NCI-H2227 treated with DMSO at 0.1 percent for 48 hours (cell line): ENCODE measurements around the gene TRAPPC11.

Experiments
- DNase-seq: peaks from one replicate; lab custom pipeline; 2025; lab: John Stamatoyannopoulos, UW

TRAPPC11 gene

DNA sequence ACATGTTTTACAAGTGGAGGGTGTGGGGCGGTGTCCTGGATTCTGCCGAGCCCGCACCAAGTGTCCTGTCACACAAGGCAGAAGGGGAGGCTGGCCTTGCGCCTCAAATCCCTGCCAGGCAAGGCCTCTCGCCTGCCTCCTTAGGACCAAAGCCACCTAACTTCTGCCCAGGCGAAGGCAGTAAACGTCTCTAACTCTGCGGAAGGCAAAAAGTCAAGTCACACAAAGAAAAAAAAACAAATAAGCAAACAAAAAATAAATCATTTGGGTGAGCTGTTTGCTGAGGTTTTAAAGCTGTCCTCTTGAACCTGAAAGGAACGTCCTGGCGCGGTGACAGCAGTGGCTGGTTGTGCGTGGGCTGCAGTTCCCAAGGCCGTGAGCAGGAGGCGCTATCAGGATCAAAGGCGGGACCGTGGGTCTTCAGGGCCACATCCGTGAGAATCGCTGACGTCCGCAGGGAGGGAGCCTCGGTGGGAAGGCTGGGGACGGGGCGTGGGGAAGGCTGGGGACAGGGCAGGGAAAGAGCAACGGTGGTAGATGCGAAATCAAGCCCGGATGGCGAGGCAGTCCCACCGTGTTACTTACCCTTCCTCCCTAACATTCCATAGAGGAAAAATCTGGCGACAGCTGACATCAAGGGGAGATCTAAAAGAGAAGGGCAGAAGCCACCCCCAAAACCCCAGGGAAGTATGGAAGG lies 99.1 kb downstream of the TRAPPC11 start:
- DNase-seq: no peak

DNA sequence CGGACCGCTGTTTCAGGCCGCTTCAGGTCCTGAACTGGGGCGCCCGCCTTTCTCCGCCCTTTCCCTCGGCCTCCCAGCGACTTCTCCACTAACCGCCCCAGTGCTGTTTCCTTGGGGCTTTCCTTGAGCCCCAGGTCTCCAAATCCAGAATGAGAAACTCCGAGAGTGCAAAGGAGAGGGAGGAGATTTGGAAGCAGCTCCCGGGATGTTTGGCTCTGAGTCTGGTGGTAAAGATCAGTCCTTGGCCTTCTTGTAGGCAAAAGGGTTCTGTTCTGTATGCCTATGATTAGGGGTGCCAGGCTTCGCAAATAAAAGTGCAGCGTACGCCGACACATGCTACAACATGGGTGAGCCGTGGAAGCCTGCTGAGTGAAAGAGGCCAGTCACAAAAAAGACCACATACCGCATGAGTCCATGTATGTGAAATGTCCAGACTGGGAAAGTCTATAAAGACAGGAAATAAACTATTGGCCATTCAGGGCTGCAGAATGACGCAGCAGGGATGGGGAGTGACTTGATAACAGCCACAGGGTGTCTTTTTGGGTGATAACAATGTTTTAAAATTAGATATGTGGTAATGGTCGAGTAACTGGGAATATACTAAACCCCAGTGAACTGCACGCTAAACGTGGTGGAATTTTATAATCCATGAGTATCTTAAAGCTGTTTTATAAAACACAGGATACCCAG lies 99.8 kb downstream of the TRAPPC11 start:
- no peak for DNase-seq

DNA sequence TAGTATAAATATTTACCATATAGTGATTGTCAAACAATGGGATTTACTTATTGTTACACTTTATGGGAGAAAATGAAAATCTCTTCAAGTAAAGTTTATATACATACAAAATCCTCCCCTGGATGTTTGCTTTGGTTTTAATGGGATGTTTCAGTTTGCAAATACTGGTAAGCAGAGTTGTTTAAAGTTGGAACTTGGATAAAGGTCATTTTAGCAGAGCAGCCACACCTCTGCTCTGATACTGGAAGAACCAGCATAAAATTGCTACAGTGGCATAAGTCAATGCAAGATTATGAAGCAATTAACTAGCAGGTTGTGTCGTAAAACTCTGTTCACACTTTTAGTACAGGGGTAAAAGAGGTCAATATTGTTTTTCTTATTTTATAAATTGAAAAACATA lies 101.2 kb downstream of the TRAPPC11 start:
- no peak for DNase-seq
